ENCODE data around the gene NDUFB1.

DNA sequence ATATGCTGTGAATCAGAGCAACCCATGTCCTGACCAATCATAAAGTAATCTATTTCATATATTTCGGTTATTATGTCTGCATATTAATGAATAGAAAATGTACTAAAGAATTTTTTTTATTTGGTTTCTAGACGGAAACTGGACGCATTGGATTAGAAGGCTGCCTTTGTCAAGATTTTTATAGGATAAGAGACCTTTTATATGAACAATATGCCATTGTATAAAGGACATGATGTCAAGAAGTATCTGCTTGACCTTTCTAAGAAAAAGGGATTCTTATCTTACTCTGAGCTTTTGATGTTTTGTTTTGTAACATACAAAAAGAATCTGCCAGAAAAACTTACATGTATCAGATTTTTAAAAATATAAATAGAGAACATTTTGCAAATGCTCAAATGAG is 40.0 kb upstream of the NDUFB1 start:
- no peak for TF ChIP-seq POLR2A (IDR thresholded peaks at IDR 0.05)
- TF ChIP-seq CTCF (IDR thresholded peaks at IDR 0.05 in 8 of 11, conservative IDR thresholded peaks at IDR 0.05 in 3 of 11), result no peak
